Measurements from ENCODE around the gene DIP2A. TPM values are rescaled to one million over a fixed set of nuclear protein-coding genes. Genes with fewer than 3 reads are reported as not detected.

DIP2A gene
- total RNA-seq, 1 donor: 26.5 TPM

DNA sequence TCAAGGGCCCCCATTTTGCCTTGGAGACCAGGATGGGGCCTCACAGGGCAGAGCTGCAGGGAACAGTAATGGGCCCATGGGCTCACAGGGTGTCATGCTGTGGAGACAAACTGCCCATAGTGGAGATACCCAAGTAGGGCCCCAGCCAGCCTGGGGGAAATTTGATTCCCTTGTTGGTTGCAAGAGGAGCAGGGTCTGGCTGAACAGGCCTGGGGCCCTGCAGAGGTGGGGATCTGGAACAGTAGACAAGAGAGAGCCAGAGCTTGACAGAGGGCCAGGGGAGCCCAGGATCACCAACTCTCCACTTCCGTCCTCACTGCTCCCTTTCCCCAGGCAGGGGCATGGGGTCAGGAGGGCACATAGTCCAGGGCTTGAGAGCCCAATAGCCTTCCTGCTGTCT, 137.5 kb downstream of the DIP2A start:
- DNase-seq (ENCODE audit: low read depth): no peak
- H3K4me3 ChIP-seq (ENCODE audit: low read depth, low read length): no peak overlapping the region
- no peak for TF ChIP-seq CTCF (IDR thresholded peaks at IDR 0.05; ENCODE audit: insufficient read depth, low read length)

DNA sequence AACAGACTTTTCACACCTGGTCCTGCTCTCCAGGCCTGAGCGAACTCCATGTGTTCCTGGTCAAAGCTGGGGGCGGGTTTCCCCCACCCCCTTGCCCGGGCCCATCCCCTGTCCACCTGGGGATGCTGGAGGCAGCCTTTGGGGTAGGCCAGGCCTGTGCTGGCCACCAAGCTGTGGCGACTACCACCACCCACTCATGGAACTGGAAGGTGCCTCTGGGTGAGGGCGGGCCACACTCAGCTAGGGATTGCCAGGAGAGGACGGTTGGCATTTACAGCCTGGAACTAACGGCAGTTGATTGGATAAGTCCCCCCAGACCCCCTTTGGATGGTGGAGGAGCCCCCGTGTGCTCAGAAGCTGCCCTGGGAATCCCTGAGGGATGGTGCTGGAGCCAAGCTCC, 138.3 kb downstream of the DIP2A start:
- DNase-seq (ENCODE audit: low read depth): no peak
- TF ChIP-seq CTCF (IDR thresholded peaks at IDR 0.05; ENCODE audit: insufficient read depth, low read length): no peak
- no peak overlapping the region for H3K4me3 ChIP-seq (ENCODE audit: low read depth, low read length)

DNA sequence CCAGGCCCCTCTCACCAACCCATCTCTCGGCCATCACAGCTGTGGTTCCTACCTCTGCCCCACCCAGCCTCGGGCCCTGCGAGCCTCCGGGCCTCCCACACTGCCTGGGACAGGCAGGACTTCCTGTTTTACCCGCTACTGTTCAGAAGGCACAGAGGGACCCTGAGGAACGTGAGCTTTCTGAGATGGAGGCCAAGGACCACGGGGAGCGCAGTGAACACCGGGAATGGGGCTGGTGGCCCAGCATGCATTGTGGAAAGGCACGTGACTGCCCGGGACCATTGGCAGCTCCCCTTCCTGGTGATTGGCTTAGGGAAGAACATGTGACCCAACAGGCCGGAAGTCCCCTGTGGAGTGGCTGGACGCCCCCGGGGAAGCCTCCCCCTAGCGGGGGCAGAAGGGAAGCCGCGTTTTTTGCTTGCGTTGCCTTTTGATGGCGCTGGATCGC, 139.2 kb downstream of the DIP2A start:
- no peak for TF ChIP-seq CTCF (IDR thresholded peaks at IDR 0.05; ENCODE audit: insufficient read depth, low read length)
- no peak for DNase-seq (ENCODE audit: low read depth)
- no peak overlapping the region for H3K4me3 ChIP-seq (ENCODE audit: low read depth, low read length)

DNA sequence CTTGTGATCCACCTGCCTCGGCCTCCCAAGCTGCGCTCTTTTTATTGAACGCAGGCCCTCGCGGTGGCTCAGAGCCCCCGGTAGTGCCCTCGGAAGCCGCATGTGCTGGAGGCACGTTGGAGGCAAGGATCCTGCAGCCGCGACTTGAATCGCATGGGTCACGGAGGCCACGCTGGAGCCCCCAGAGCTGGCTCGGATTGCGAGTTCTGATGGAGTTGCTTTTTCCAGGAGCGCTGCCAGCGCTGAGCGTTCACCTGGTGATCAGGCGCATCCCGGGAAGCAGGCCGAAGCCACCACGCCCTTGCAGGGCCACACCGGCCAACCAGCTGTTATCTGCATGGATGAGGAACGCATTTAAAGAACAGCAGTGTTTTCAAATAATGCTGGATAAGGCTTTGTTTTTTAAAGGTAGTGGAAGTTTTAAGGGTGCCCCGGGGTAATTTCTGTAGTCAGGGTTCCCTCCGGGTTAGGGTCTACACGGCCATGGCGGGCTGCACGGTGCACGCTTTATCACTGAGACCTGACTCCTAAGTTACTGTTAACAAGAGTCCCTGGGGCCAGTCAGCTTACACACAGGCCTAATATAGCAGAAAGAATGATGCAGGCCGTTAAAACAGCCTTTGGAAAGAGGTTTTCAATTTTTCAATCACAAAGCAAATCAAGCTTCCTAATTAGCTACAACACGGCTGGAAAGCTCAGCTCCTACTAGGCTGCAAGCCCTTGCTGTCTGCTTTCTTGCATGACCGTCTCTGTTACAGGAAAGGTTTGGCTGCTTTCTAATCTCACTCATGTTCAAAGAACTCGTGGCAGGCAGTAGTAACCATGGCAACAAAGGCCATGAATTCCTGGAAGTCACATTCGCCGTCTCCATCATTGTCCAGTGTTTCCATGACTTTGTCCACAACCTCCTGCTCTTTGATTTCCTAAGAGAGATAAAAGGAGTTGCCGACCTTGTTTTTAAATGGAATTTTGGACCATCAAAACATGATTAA, 140.2 kb downstream of the DIP2A start:
- no peak overlapping the region for H3K4me3 ChIP-seq (ENCODE audit: low read depth, low read length)
- peak; percentile 95 for DNase-seq (ENCODE audit: low read depth)

GRCh38 chr21:46600305-46600704, 141.6 kb downstream of the DIP2A start:
- no peak overlapping the region for H3K4me3 ChIP-seq (ENCODE audit: low read depth, low read length)
- TF ChIP-seq CTCF (IDR thresholded peaks at IDR 0.05; ENCODE audit: insufficient read depth, low read length): no peak
- DNase-seq (ENCODE audit: low read depth): no peak

More for the DNA sequence above, 140.2 kb downstream of the DIP2A start:
- TF ChIP-seq CTCF (IDR thresholded peaks at IDR 0.05; ENCODE audit: insufficient read depth, low read length): no peak

GRCh38 chr21:46600978-46601377, 142.3 kb downstream of the DIP2A start:
- no peak overlapping the region for H3K4me3 ChIP-seq (ENCODE audit: low read depth, low read length)
- DNase-seq (ENCODE audit: low read depth): no peak
- TF ChIP-seq CTCF (IDR thresholded peaks at IDR 0.05; ENCODE audit: insufficient read depth, low read length): no peak

Measured in fibroblast of the aortic adventitia (primary cell).